ENCODE results near the gene CISH.

GRCh38 chr3:50559702-50560101 is 51.9 kb downstream of the CISH start:
- TF ChIP-seq CTCF (IDR thresholded peaks at IDR 0.05) (no peak), EP300 (IDR thresholded peaks at IDR 0.05) (no peak)

Data from ovary (tissue), 3 donors.